Liver (tissue), 9 donors: ENCODE data around the gene HHAT. TPM values are rescaled to one million over a fixed set of nuclear protein-coding genes. Genes with fewer than 3 reads are reported as not detected.
A peak's percentile ranks its signal among the peaks of the same experiment; 100 is the strongest.

Experiments
- DNase-seq: peaks from one replicate; pipeline ENCODE4 v3.0.0-alpha.2; 2017; ENCODE audit warnings: low spot score
- H3K27ac ChIP-seq, 2 donors: one replicate each; pipeline ENCODE4 v1.7.0; 2013; ENCODE audit warnings: inconsistent platforms in 2 of 2, low read length in 2 of 2, control low read depth in 1 of 2, low read depth in 1 of 2, mild to moderate bottlenecking in 1 of 2
- H3K27me3 ChIP-seq, 4 donors: one replicate each; pipeline versions ENCODE4 v1.6.1 to v1.7.0; 2013; ENCODE audit warnings: low read length in 3 of 4, inconsistent platforms in 1 of 4, mild to moderate bottlenecking in 1 of 4, moderate library complexity in 1 of 4; ENCODE audit not compliant: control insufficient read depth in 4 of 4, insufficient read depth in 4 of 4
- H3K36me3 ChIP-seq, 4 donors: one replicate each; pipeline versions ENCODE4 v1.6.1 to v1.7.0; 2013; ENCODE audit warnings: low read length in 3 of 4, mild to moderate bottlenecking in 3 of 4, low read depth in 1 of 4, moderate library complexity in 1 of 4; ENCODE audit not compliant: control insufficient read depth in 4 of 4, insufficient read depth in 3 of 4
- H3K4me1 ChIP-seq, 4 donors: one replicate each; pipeline versions ENCODE4 v1.6.1 to v1.7.0; 2013; ENCODE audit warnings: low read length in 3 of 4, mild to moderate bottlenecking in 3 of 4, moderate library complexity in 1 of 4; ENCODE audit not compliant: control insufficient read depth in 4 of 4, insufficient read depth in 4 of 4
- H3K4me3 ChIP-seq, 3 donors: one replicate each; pipeline versions ENCODE4 v1.6.1 to v1.7.0; 2013; ENCODE audit warnings: low read length in 3 of 3, control low read depth in 1 of 3, low read depth in 1 of 3, mild to moderate bottlenecking in 1 of 3
- H3K9ac ChIP-seq, 2 donors: one replicate each; pipeline ENCODE4 v1.7.0; 2013; ENCODE audit warnings: low read length in 2 of 2, mild to moderate bottlenecking in 2 of 2, moderate library complexity in 2 of 2, control low read depth in 1 of 2, low read depth in 1 of 2
- H3K9me3 ChIP-seq, 4 donors: one replicate each; pipeline versions ENCODE4 v1.6.1 to v1.7.0; 2013; ENCODE audit warnings: low read length in 3 of 4; ENCODE audit not compliant: control insufficient read depth in 4 of 4
- EGR1 ChIP-seq, 2 donors: IDR thresholded peaks; 2 replicates each; pipeline ENCODE4 v1.6.1; 2016 to 2018; ENCODE audit warnings: antibody characterized with exemption in 2 of 2, low read depth in 2 of 2
- FOXA1 ChIP-seq: IDR thresholded peaks from 2 replicates; pipeline ENCODE4 v1.6.1; 2016; ENCODE audit warnings: antibody characterized with exemption
- GABPA ChIP-seq, 2 donors: IDR thresholded peaks in 1 of 2; conservative IDR thresholded peaks in 1 of 2; 2 replicates each; pipeline ENCODE4 v1.6.1; 2016; ENCODE audit warnings: antibody characterized with exemption in 2 of 2, mild to moderate bottlenecking in 1 of 2, moderate library complexity in 1 of 2
- HNF4A ChIP-seq, 2 donors: conservative IDR thresholded peaks; 2 replicates each; pipeline ENCODE4 v1.6.1; 2016; ENCODE audit warnings: antibody characterized with exemption in 2 of 2, mild to moderate bottlenecking in 2 of 2
- HNF4G ChIP-seq: IDR thresholded peaks from 2 replicates; pipeline ENCODE4 v1.6.1; 2016; ENCODE audit warnings: antibody characterized with exemption
- JUND ChIP-seq, 2 donors: IDR thresholded peaks; 2 replicates each; pipeline ENCODE4 v1.6.1; 2016; ENCODE audit warnings: antibody characterized with exemption in 2 of 2
- NR2F2 ChIP-seq: IDR thresholded peaks from 2 replicates; pipeline ENCODE4 v1.6.1; 2016; ENCODE audit warnings: antibody characterized with exemption
- RXRA ChIP-seq, 2 donors: IDR thresholded peaks; 2 replicates each; pipeline ENCODE4 v1.6.1; 2017 to 2018; ENCODE audit warnings: antibody characterized with exemption in 2 of 2, mild to moderate bottlenecking in 1 of 2
- SP1 ChIP-seq: IDR thresholded peaks from 2 replicates; pipeline ENCODE4 v1.6.1; 2018; ENCODE audit warnings: antibody characterized with exemption, mild to moderate bottlenecking
- TAF1 ChIP-seq: conservative IDR thresholded peaks from 2 replicates; pipeline ENCODE4 v1.6.1; 2016; ENCODE audit warnings: antibody characterized with exemption, mild to moderate bottlenecking
- YY1 ChIP-seq: IDR thresholded peaks from 2 replicates; pipeline ENCODE4 v1.6.1; 2016; ENCODE audit warnings: antibody characterized with exemption, mild to moderate bottlenecking
- WGBS: extraction: QIAGEN DNeasy Blood & Tissue Kit; methylation state at CpG from one replicate; pipeline ENCODE4 v1.1.7; 2013; 5-methylcytosine and 5-hydroxymethylcytosine counted together
- polyA plus RNA-seq, 2 donors: library from polyadenylated mRNA; stranded (reverse) in 1 of 2; unstranded in 1 of 2; fragments of 200-250 nt in 1 of 2; fragments of >200 nt in 1 of 2; fragmentation: Nextera tagmentation in 1 of 2; extraction: Ambion mirVana in 1 of 2; gene quantifications; one replicate each; pipeline versions ENCODE4 v1.2.1 to v1.2.3, GENCODE V29; 2013 to 2015
- total RNA-seq, 2 donors: library from RNA; depleted of rRNA; stranded (reverse); fragments of >200 nt; gene quantifications; one replicate each; pipeline ENCODE4 v1.2.3, GENCODE V29; 2014
- TF ChIP-seq, protein P1 (sequence below): fragments of 150-350 bp; IDR thresholded peaks from 2 replicates; pipeline ENCODE4 v1.5.1; 2017; ENCODE audit warnings: improper control_type of control experiment, low read depth, low read length; ENCODE audit not compliant: missing input control
- TF ChIP-seq, protein P2 (sequence below): IDR thresholded peaks from 2 replicates; pipeline ENCODE4 v1.6.1; 2016; ENCODE audit warnings: antibody characterized with exemption, mild to moderate bottlenecking
- TF ChIP-seq, protein P3 (sequence below): IDR thresholded peaks from 2 replicates; pipeline ENCODE4 v1.6.1; 2016; ENCODE audit warnings: antibody characterized with exemption
- TF ChIP-seq, protein P4 (sequence below): IDR thresholded peaks from 2 replicates; pipeline ENCODE4 v1.6.1; 2016; ENCODE audit warnings: antibody characterized with exemption
- TF ChIP-seq, protein P5 (sequence below): IDR thresholded peaks from 2 replicates; pipeline ENCODE4 v1.6.1; 2016; ENCODE audit warnings: antibody characterized with exemption
- donor health status: healthy.
- donor health status: healthy.
- donor health status: healthy.
- donor health status: healthy.
- donor health status: healthy.

The HHAT gene
- total and polyA plus RNA-seq, 4 donors = 1.3 to 2.2 (median 1.6) TPM

DNA sequence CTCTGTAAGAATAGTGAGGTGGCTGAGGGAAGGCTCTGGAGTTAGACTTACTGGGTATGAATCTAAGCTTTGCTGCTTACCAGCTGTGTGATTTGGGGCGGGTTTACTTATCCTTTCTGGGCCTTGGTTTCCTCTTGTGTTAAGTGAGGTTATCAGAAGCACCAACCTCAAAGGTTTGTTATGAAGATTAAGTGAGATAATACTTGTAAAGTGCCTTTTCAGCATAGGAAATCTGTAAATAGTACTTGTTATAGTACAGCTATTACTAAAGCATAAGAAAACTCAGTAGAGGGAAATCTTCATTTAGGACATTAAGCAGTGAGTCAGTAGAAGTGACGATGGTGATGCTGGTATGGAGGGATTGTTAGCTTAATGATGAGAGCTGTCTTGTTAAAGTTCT, 12.1 kb downstream of the HHAT start:
- no peaks in the 10 kb centered on the region for H3K27me3 ChIP-seq
- H3K36me3 ChIP-seq = no peaks in the 10 kb centered on the region
- TF ChIP-seq TAF1 (no peak), HNF4A (conservative IDR thresholded peaks at IDR 0.05) (no peak), EGR1 (IDR thresholded peaks at IDR 0.05; ENCODE audit: low read depth in 2 of 2) (no peak), SP1 (no peak), RXRA (IDR thresholded peaks at IDR 0.05) (no peak), GABPA (IDR thresholded peaks at IDR 0.05 in 1 of 2, conservative IDR thresholded peaks at IDR 0.05 in 1 of 2) (no peak), YY1 (no peak)
- TF ChIP-seq, protein P1, sequence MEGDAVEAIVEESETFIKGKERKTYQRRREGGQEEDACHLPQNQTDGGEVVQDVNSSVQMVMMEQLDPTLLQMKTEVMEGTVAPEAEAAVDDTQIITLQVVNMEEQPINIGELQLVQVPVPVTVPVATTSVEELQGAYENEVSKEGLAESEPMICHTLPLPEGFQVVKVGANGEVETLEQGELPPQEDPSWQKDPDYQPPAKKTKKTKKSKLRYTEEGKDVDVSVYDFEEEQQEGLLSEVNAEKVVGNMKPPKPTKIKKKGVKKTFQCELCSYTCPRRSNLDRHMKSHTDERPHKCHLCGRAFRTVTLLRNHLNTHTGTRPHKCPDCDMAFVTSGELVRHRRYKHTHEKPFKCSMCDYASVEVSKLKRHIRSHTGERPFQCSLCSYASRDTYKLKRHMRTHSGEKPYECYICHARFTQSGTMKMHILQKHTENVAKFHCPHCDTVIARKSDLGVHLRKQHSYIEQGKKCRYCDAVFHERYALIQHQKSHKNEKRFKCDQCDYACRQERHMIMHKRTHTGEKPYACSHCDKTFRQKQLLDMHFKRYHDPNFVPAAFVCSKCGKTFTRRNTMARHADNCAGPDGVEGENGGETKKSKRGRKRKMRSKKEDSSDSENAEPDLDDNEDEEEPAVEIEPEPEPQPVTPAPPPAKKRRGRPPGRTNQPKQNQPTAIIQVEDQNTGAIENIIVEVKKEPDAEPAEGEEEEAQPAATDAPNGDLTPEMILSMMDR = no peak
- TF ChIP-seq, protein P2, sequence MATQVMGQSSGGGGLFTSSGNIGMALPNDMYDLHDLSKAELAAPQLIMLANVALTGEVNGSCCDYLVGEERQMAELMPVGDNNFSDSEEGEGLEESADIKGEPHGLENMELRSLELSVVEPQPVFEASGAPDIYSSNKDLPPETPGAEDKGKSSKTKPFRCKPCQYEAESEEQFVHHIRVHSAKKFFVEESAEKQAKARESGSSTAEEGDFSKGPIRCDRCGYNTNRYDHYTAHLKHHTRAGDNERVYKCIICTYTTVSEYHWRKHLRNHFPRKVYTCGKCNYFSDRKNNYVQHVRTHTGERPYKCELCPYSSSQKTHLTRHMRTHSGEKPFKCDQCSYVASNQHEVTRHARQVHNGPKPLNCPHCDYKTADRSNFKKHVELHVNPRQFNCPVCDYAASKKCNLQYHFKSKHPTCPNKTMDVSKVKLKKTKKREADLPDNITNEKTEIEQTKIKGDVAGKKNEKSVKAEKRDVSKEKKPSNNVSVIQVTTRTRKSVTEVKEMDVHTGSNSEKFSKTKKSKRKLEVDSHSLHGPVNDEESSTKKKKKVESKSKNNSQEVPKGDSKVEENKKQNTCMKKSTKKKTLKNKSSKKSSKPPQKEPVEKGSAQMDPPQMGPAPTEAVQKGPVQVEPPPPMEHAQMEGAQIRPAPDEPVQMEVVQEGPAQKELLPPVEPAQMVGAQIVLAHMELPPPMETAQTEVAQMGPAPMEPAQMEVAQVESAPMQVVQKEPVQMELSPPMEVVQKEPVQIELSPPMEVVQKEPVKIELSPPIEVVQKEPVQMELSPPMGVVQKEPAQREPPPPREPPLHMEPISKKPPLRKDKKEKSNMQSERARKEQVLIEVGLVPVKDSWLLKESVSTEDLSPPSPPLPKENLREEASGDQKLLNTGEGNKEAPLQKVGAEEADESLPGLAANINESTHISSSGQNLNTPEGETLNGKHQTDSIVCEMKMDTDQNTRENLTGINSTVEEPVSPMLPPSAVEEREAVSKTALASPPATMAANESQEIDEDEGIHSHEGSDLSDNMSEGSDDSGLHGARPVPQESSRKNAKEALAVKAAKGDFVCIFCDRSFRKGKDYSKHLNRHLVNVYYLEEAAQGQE = no peak
- no peak overlapping the region for H3K9ac ChIP-seq
- peaks cover 0 to 6% (median 0%) of the 10 kb centered on the region in 4 donors for H3K4me1 ChIP-seq
- H3K4me3 ChIP-seq = no peak overlapping the region
- no peak overlapping the region for H3K27ac ChIP-seq
- WGBS = 94% methylated on average over 2 of the region's 2 CpGs
- no peaks in the 10 kb centered on the region for H3K9me3 ChIP-seq
- no peak for DNase-seq

DNA sequence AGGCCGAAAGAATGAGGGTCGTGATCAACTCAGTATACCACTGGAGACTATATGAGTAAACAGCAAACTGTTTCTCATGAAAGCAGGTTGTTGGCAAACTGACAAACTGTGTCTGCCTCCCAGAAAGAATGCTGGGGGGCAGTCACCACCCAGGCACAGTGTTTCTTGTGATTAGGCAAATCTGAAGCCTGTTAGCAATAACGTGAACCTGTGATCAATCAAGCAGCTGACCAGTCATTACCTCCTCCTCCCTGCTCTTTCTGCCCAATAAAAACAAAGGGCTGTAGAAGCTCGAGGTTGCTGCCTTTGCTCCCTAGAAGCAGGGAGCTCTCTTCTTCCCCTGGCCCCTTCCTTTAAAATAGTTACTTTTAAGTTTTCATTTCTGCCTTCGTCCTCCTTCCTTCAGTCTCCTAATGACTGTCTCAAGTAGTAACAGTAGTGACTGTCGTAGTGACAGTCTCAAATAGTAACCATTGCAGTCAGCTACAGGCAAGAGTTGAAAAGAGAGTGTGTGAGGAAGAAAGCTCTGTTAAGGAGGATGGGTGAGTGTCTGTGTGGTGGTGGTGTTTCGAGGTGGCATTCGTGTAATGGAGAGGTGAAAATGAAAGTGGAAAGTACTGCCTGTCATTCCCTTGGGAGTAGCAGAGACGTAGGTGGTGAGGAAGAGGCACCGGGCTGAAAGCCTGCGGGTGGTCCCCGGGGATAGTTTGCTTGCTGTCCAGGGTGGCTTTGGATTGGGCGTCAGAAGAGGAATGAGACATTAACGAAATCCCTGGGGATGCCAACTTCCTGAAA, 14.5 kb downstream of the HHAT start:
- WGBS = 52% methylated on average over 14 of the region's 14 CpGs
- Histone ChIP-seq H3K36me3 (no peaks in the 10 kb centered on the region), H3K9ac (peak overlapping the region in 1 of 2 donors; percentile 32), H3K4me1 (peaks cover 0 to 6% (median 0%) of the 10 kb centered on the region in 4 donors), H3K27me3 (no peaks in the 10 kb centered on the region), H3K4me3 (peak overlapping the region; percentile 2 to 32 (median 7)), H3K27ac (no peak overlapping the region), H3K9me3 (no peaks in the 10 kb centered on the region)
- no peak for DNase-seq
- no peak for TF ChIP-seq FOXA1
- no peak for TF ChIP-seq JUND (IDR thresholded peaks at IDR 0.05)
- TF ChIP-seq, protein P3, sequence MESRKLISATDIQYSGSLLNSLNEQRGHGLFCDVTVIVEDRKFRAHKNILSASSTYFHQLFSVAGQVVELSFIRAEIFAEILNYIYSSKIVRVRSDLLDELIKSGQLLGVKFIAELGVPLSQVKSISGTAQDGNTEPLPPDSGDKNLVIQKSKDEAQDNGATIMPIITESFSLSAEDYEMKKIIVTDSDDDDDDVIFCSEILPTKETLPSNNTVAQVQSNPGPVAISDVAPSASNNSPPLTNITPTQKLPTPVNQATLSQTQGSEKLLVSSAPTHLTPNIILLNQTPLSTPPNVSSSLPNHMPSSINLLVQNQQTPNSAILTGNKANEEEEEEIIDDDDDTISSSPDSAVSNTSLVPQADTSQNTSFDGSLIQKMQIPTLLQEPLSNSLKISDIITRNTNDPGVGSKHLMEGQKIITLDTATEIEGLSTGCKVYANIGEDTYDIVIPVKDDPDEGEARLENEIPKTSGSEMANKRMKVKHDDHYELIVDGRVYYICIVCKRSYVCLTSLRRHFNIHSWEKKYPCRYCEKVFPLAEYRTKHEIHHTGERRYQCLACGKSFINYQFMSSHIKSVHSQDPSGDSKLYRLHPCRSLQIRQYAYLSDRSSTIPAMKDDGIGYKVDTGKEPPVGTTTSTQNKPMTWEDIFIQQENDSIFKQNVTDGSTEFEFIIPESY = no peak
- TF ChIP-seq, protein P1 = no peak
- TF ChIP-seq HNF4A (conservative IDR thresholded peaks at IDR 0.05) = no peak
- TF ChIP-seq, protein P4, sequence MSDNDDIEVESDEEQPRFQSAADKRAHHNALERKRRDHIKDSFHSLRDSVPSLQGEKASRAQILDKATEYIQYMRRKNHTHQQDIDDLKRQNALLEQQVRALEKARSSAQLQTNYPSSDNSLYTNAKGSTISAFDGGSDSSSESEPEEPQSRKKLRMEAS = no peak
- TF ChIP-seq, protein P5, sequence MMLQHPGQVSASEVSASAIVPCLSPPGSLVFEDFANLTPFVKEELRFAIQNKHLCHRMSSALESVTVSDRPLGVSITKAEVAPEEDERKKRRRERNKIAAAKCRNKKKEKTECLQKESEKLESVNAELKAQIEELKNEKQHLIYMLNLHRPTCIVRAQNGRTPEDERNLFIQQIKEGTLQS = no peak
- no peak for TF ChIP-seq NR2F2
- TF ChIP-seq EGR1 (IDR thresholded peaks at IDR 0.05; ENCODE audit: low read depth in 2 of 2) = no peak
- no peak for TF ChIP-seq HNF4G
- TF ChIP-seq GABPA (IDR thresholded peaks at IDR 0.05 in 1 of 2, conservative IDR thresholded peaks at IDR 0.05 in 1 of 2) = no peak
- no peak for TF ChIP-seq RXRA (IDR thresholded peaks at IDR 0.05)
- TF ChIP-seq, protein P2 = no peak
- TF ChIP-seq TAF1 = no peak
- TF ChIP-seq SP1 = no peak
